RWPE2 (cell line): Measurements from ENCODE around the gene LRRC63.

Experiments used
- ATAC-seq: fragments of 200-7000 bp; cut with Tn5 transposase; 3 replicates; pipeline ENCODE4 v1.9.1; 2021; ENCODE audit warnings: low read depth
- DNase-seq: peaks from one replicate; pipeline ENCODE4 v3.0.0-alpha.2; 2020; ENCODE audit warnings: low spot score
- H3K27ac ChIP-seq: fragments of 450-650 bp; 2 replicates; pipeline ENCODE4 v1.5.1; 2017; ENCODE audit warnings: mild to moderate bottlenecking; ENCODE audit not compliant: poor library complexity, severe bottlenecking
- H3K27me3 ChIP-seq: fragments of 250-450 bp; sonication (Bioruptor Pico); 2 replicates; pipeline ENCODE4 v1.5.1; 2021; ENCODE audit warnings: mild to moderate bottlenecking, moderate library complexity; ENCODE audit not compliant: insufficient read depth, poor library complexity, severe bottlenecking
- H3K36me3 ChIP-seq: fragments of 250-450 bp; sonication (Bioruptor Pico); 2 replicates; pipeline ENCODE4 v1.5.1; 2020; ENCODE audit warnings: low read depth, mild to moderate bottlenecking, moderate library complexity
- H3K4me1 ChIP-seq: fragments of 250-450 bp; sonication (Bioruptor Pico); 2 replicates; pipeline ENCODE4 v1.5.1; 2021; ENCODE audit warnings: mild to moderate bottlenecking, moderate library complexity; ENCODE audit not compliant: insufficient read depth, poor library complexity, severe bottlenecking
- H3K4me3 ChIP-seq: fragments of 250-450 bp; sonication (Bioruptor Pico); 2 replicates; pipeline ENCODE4 v1.5.1; 2021; ENCODE audit warnings: mild to moderate bottlenecking, moderate library complexity; ENCODE audit not compliant: severe bottlenecking
- H3K9me3 ChIP-seq: fragments of 250-450 bp; sonication (Bioruptor Pico); 2 replicates; pipeline ENCODE4 v1.5.1; 2021; ENCODE audit warnings: mild to moderate bottlenecking, moderate library complexity; ENCODE audit not compliant: severe bottlenecking
- CTCF ChIP-seq: fragments of 450-650 bp; IDR thresholded peaks from one replicate; pipeline ENCODE4 v1.5.1; 2017; ENCODE audit warnings: mild to moderate bottlenecking, moderate library complexity; ENCODE audit not compliant: poor library complexity, severe bottlenecking

LRRC63 gene

GRCh38 chr13:46313024-46313423 lies 101.3 kb downstream of the LRRC63 start:
- no peak for TF ChIP-seq CTCF
- DNase-seq (no peak), ATAC-seq (no peak)
- no peaks in the 10 kb centered on the region for H3K9me3 ChIP-seq
- no peak overlapping the region for H3K4me3 ChIP-seq
- H3K36me3 ChIP-seq = no peaks in the 10 kb centered on the region
- H3K4me1 ChIP-seq = no peaks in the 10 kb centered on the region
- H3K27ac ChIP-seq = no peak overlapping the region
- H3K27me3 ChIP-seq = no peaks in the 10 kb centered on the region

- no peak overlapping the region for H3K4me3 ChIP-seq
- DNase-seq = no peak
- no peak for ATAC-seq
- no peak for TF ChIP-seq CTCF
- H3K27me3 ChIP-seq = no peaks in the 10 kb centered on the region
- no peaks in the 10 kb centered on the region for H3K9me3 ChIP-seq
- H3K36me3 ChIP-seq = no peaks in the 10 kb centered on the region
- no peak overlapping the region for H3K27ac ChIP-seq
- H3K4me1 ChIP-seq = no peaks in the 10 kb centered on the region
Measured at GRCh38 chr13:46313432-46314257, 101.9 kb downstream of the LRRC63 start.

- DNase-seq (no peak), ATAC-seq (no peak)
- H3K9me3 ChIP-seq = no peaks in the 10 kb centered on the region
- no peaks in the 10 kb centered on the region for H3K4me1 ChIP-seq
- H3K27me3 ChIP-seq = no peaks in the 10 kb centered on the region
- no peak for TF ChIP-seq CTCF
- no peak overlapping the region for H3K4me3 ChIP-seq
- H3K36me3 ChIP-seq = no peaks in the 10 kb centered on the region
- no peak overlapping the region for H3K27ac ChIP-seq
Measured at GRCh38 chr13:46314587-46314986, 102.9 kb downstream of the LRRC63 start.

- no peak overlapping the region for H3K27ac ChIP-seq
- H3K4me3 ChIP-seq = no peak overlapping the region
- no peaks in the 10 kb centered on the region for H3K36me3 ChIP-seq
- H3K4me1 ChIP-seq = no peaks in the 10 kb centered on the region
- DNase-seq (no peak), ATAC-seq (no peak)
- no peak for TF ChIP-seq CTCF
- no peaks in the 10 kb centered on the region for H3K27me3 ChIP-seq
- no peaks in the 10 kb centered on the region for H3K9me3 ChIP-seq
Measured at GRCh38 chr13:46315036-46315435, 103.3 kb downstream of the LRRC63 start.

- TF ChIP-seq CTCF = no peak
- no peaks in the 10 kb centered on the region for H3K9me3 ChIP-seq
- no peaks in the 10 kb centered on the region for H3K27me3 ChIP-seq
- ATAC-seq (no peak), DNase-seq (no peak)
- no peak overlapping the region for H3K4me3 ChIP-seq
- no peaks in the 10 kb centered on the region for H3K36me3 ChIP-seq
- no peaks in the 10 kb centered on the region for H3K4me1 ChIP-seq
- H3K27ac ChIP-seq = no peak overlapping the region
Measured at GRCh38 chr13:46315491-46316075, 103.9 kb downstream of the LRRC63 start.
